Measurements from ENCODE around the gene TWIST2.

DNA sequence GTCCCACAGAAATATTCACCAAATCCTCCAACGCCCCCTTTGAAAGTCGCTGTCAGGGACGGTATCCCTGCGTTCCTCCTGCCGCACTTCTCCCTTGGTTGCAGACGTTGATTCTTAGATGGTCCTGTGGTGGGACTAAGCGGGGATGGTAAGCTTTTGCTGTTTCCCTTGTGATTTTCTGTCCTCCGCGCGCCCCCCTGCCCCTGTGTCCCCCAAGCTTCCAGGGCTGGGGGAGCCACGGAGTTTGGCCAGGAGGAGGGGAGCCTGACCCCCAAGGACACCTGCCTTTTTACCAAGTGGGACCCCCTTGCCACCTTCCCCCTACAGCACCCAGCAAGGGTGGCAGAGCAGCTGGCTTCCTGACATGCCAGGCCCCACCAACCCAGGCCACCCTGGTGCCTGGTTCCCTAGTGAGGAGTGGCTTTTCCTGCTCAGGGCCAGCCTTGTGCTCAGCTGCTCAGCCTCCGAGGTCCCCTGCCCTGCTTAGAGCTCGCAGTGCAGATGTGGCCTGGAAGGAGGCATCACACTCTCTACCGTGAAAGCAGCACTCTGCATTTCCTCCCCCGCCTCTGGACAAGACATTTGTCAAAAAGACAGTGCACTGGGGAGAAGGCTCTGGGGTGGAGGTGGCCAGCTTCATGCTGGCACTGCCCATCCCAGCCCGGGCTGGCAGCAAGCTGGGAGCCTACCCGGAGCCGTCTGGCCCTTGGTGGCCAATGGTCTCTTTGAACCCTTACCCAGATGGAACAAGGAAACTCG is 49.4 kb downstream of the TWIST2 start:
- TF ChIP-seq, protein P1, sequence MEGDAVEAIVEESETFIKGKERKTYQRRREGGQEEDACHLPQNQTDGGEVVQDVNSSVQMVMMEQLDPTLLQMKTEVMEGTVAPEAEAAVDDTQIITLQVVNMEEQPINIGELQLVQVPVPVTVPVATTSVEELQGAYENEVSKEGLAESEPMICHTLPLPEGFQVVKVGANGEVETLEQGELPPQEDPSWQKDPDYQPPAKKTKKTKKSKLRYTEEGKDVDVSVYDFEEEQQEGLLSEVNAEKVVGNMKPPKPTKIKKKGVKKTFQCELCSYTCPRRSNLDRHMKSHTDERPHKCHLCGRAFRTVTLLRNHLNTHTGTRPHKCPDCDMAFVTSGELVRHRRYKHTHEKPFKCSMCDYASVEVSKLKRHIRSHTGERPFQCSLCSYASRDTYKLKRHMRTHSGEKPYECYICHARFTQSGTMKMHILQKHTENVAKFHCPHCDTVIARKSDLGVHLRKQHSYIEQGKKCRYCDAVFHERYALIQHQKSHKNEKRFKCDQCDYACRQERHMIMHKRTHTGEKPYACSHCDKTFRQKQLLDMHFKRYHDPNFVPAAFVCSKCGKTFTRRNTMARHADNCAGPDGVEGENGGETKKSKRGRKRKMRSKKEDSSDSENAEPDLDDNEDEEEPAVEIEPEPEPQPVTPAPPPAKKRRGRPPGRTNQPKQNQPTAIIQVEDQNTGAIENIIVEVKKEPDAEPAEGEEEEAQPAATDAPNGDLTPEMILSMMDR (IDR thresholded peaks at IDR 0.05) = no peak
- no peak for TF ChIP-seq POLR2A (IDR thresholded peaks at IDR 0.05)

Data from prostate gland (tissue), 2 donors.